NCI-H2196 treated with DMSO at 0.1 percent for 48 hours (cell line): ENCODE measurements around the gene TTC27.
"Not testable (repeated sequence)": the region's sequence is repeated elsewhere in the genome, so short reads cannot be mapped to it uniquely, and the experiment has no call there.

ENCODE experiments used
- DNase-seq: peaks from one replicate; lab custom pipeline; 2025; ENCODE audit not compliant: unreplicated experiment; lab: John Stamatoyannopoulos, UW

Gene TTC27

GRCh38 chr2:32627814-32628579, at the start of gene TTC27:
Gene TTC27, plus strand, starts transcription at chr2:32628050. Its CDS starts 243 bp downstream, at chr2:32628293.
- peak; percentile 87 for DNase-seq

GRCh38 chr2:32591669-32592463, 36.0 kb upstream of the TTC27 start:
- no peak for DNase-seq

GRCh38 chr2:32594573-32594972, 33.3 kb upstream of the TTC27 start:
- no peak for DNase-seq

GRCh38 chr2:32611366-32611765, 16.5 kb upstream of the TTC27 start:
- no peak for DNase-seq

GRCh38 chr2:32611771-32612170, 16.1 kb upstream of the TTC27 start:
- no peak for DNase-seq

- DNase-seq, result no peak
Observed at GRCh38 chr2:32614084-32614483, 13.8 kb upstream of the TTC27 start.

- no peak for DNase-seq
Observed at GRCh38 chr2:32617599-32618189, 10.2 kb upstream of the TTC27 start.

- no peak for DNase-seq
Observed at GRCh38 chr2:32622570-32623310, 5.1 kb upstream of the TTC27 start.

- no peak for DNase-seq
Observed at GRCh38 chr2:32623311-32623706, 4.5 kb upstream of the TTC27 start.

- no peak for DNase-seq
Observed at GRCh38 chr2:32624812-32625211, 3.0 kb upstream of the TTC27 start.

GRCh38 chr2:32626639-32627221, 1.1 kb upstream of the TTC27 start:
- no peak for DNase-seq

- DNase-seq, result no peak
Observed at GRCh38 chr2:32627441-32627813, 423 bp upstream of the TTC27 start.

GRCh38 chr2:32632089-32632488, 4.2 kb downstream of the TTC27 start:
- no peak for DNase-seq

- DNase-seq, result no peak
Observed at GRCh38 chr2:32633040-32633439, 5.2 kb downstream of the TTC27 start.

- not testable (repeated sequence) for DNase-seq
Observed at GRCh38 chr2:32638548-32638947, 10.7 kb downstream of the TTC27 start.

GRCh38 chr2:32641180-32641579, 13.3 kb downstream of the TTC27 start:
- no peak for DNase-seq

- DNase-seq, result no peak
Observed at GRCh38 chr2:32647180-32647651, 19.4 kb downstream of the TTC27 start.

GRCh38 chr2:32652555-32653209, 24.8 kb downstream of the TTC27 start:
- peak; percentile 66 for DNase-seq

GRCh38 chr2:32656069-32656468, 28.2 kb downstream of the TTC27 start:
- no peak for DNase-seq

GRCh38 chr2:32663864-32664263, 36.0 kb downstream of the TTC27 start:
- DNase-seq, result no peak
